Measurements from ENCODE around the gene TTLL5. TPM values are rescaled to one million over a fixed set of nuclear protein-coding genes. Genes with fewer than 3 reads are reported as not detected.

The TTLL5 gene
- total RNA-seq, 4 donors from 2014 or later, result 32.4 to 183 (median 40.6) TPM

- Histone ChIP-seq H3K4me3 (no peak overlapping the region), H3K36me3 (no peaks in the 10 kb centered on the region), H3K4me1 (no peaks in the 10 kb centered on the region), H3K27me3 (no peaks in the 10 kb centered on the region), H3K27ac (no peak overlapping the region), H3K9me3 (no peaks in the 10 kb centered on the region)
- DNase-seq, result no peak
- intact Hi-C loops (cut with DNase I; ENCODE audit: low total_unique reads), result no loop called here
- no peak for TF ChIP-seq CTCF (IDR thresholded peaks at IDR 0.05)
- no peak for TF ChIP-seq POLR2A (IDR thresholded peaks at IDR 0.05)
These were observed 41.5 kb upstream of the TTLL5 start for GRCh38 chr14:75619548-75619947.

- TF ChIP-seq CTCF (IDR thresholded peaks at IDR 0.05) (no peak), POLR2A (IDR thresholded peaks at IDR 0.05) (no peak)
- no peak overlapping the region for H3K27ac ChIP-seq
- H3K4me1 ChIP-seq, result no peaks in the 10 kb centered on the region
- intact Hi-C loops (cut with DNase I; ENCODE audit: low total_unique reads), result no loop called here
- no peak for DNase-seq
- H3K9me3 ChIP-seq, result no peaks in the 10 kb centered on the region
- no peak overlapping the region for H3K4me3 ChIP-seq
- H3K27me3 ChIP-seq, result no peaks in the 10 kb centered on the region
- no peaks in the 10 kb centered on the region for H3K36me3 ChIP-seq
These were observed 36.0 kb upstream of the TTLL5 start for GRCh38 chr14:75625034-75625433.

GRCh38 chr14:75626396-75626795, 34.6 kb upstream of the TTLL5 start:
- intact Hi-C loops (cut with DNase I; ENCODE audit: low total_unique reads), result no loop called here
- H3K4me1 ChIP-seq, result no peaks in the 10 kb centered on the region
- no peak for TF ChIP-seq CTCF (IDR thresholded peaks at IDR 0.05)
- no peak for TF ChIP-seq POLR2A (IDR thresholded peaks at IDR 0.05)
- no peaks in the 10 kb centered on the region for H3K36me3 ChIP-seq
- H3K9me3 ChIP-seq, result no peaks in the 10 kb centered on the region
- DNase-seq, result no peak
- H3K27me3 ChIP-seq, result no peaks in the 10 kb centered on the region
- no peak overlapping the region for H3K27ac ChIP-seq
- H3K4me3 ChIP-seq, result no peak overlapping the region

GRCh38 chr14:75626863-75627262, 34.2 kb upstream of the TTLL5 start:
- Histone ChIP-seq H3K4me3 (no peak overlapping the region), H3K9me3 (no peaks in the 10 kb centered on the region), H3K27ac (no peak overlapping the region), H3K4me1 (no peaks in the 10 kb centered on the region), H3K36me3 (no peaks in the 10 kb centered on the region), H3K27me3 (no peaks in the 10 kb centered on the region)
- DNase-seq, result no peak
- intact Hi-C loops (cut with DNase I; ENCODE audit: low total_unique reads), result no loop called here
- no peak for TF ChIP-seq CTCF (IDR thresholded peaks at IDR 0.05)
- TF ChIP-seq POLR2A (IDR thresholded peaks at IDR 0.05), result no peak

GRCh38 chr14:75627406-75627805, 33.6 kb upstream of the TTLL5 start:
- H3K4me1 ChIP-seq, result no peaks in the 10 kb centered on the region
- intact Hi-C loops (cut with DNase I; ENCODE audit: low total_unique reads), result no loop called here
- H3K36me3 ChIP-seq, result no peaks in the 10 kb centered on the region
- no peaks in the 10 kb centered on the region for H3K27me3 ChIP-seq
- DNase-seq, result no peak
- no peaks in the 10 kb centered on the region for H3K9me3 ChIP-seq
- no peak overlapping the region for H3K27ac ChIP-seq
- no peak for TF ChIP-seq CTCF (IDR thresholded peaks at IDR 0.05)
- no peak for TF ChIP-seq POLR2A (IDR thresholded peaks at IDR 0.05)
- H3K4me3 ChIP-seq, result no peak overlapping the region
